ENCODE results near the gene ALKBH7.
A peak's percentile ranks its signal among the peaks of the same experiment; 100 is the strongest.
"Not testable (repeated sequence)": the region's sequence is repeated elsewhere in the genome, so short reads cannot be mapped to it uniquely, and the experiment has no call there.

The ALKBH7 gene

DNA sequence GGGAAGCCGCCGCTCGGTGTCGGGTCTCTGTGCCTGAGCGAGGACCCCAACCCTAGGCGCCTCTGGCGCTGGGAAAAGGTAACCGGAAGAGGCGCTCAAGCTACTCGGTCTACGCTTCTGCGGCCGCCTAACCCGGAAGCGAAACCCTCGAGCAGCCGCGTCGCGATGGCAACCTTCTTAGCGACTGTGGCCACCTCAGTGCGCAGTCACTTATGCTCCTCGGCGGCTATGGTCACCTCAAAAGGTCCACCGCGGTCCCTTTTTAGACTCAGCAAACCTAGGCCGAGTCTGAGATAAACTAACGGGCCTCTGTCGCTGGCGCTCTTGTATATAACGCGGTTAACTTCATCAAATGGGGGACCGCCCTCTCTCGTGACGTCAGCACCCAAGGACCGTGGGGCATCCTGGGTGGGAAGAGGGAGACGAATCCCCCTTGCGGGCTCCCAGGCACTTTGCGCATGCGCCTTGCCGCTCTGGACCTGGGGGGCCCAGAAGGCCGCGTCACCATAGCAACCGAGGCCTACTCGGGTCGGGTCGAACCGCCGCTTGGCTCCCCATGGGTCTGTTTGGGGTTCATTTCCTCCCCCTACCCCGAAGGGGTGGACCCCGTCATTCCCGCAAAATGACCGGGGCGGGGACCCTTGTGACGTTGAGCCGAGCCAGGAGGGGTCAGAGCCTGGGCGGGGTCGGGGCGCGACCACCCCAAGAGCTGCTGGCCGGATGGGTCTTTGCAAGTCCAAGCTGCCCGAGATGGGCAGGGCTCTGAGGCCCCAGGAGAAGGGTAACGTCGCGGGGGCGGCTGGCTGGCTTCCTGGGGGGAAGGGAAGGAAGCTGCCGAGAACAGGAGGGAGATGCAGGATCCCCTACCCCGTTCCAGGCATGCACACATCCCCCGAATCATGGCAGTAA, 20.7 kb downstream of the ALKBH7 start, which contains the start of gene GTF2F1:
GTF2F1 (minus strand) TSS at position 91 of the 909 bp plus-strand sequence. CDS start 169 bp downstream, outside the sequence.
- peak; percentile 95 for DNase-seq
- in situ Hi-C loops (cut with MboI; ENCODE audit: low pct_unique_long_range_greater_than_20kb, low sequenced_read_pairs) = no loop called here

DNA sequence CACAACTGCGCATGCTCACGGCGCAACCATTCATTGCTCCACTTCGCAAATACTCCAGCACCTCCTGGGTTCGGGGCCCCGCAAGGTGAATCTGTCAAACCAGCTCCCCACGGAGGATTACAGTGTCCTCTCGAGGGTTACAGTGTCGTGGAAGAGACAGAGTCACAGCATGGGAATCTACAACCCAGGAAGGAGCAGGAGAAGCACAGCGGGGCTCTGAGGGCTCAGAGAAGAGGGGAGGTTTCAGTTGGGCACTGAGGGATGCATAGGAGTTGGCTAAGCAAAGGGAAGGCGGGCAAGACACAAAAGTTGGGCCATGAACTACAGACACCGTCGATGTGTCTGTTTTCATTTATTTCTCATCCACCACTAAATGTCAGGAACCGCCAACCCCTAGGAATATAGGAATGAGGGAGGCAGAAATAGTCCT, 21.4 kb downstream of the ALKBH7 start:
- in situ Hi-C loops (cut with MboI; ENCODE audit: low pct_unique_long_range_greater_than_20kb, low sequenced_read_pairs) = no loop called here
- DNase-seq = no peak

DNA sequence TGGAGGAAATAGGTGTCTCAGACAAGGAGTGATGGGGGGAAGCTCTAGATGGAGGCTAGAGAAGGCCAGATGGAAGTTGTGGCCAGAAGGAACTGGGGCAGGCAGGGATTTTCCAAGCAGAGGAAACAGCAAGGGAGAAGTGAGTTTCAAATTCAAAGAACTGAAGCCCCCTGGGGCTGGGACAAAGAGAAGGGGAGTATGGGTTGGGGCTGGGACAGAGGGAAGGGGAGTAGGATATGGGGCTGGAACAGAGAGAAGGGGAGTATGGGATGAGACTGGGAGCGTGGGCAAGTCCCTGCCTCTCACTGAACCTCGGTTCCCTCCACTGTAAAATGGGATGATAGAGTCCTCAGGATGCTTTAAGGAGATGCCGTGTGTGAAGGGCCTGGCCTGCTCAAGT, 22.2 kb downstream of the ALKBH7 start:
- in situ Hi-C loops (cut with MboI; ENCODE audit: low pct_unique_long_range_greater_than_20kb, low sequenced_read_pairs) = no loop called here
- DNase-seq = no peak

DNA sequence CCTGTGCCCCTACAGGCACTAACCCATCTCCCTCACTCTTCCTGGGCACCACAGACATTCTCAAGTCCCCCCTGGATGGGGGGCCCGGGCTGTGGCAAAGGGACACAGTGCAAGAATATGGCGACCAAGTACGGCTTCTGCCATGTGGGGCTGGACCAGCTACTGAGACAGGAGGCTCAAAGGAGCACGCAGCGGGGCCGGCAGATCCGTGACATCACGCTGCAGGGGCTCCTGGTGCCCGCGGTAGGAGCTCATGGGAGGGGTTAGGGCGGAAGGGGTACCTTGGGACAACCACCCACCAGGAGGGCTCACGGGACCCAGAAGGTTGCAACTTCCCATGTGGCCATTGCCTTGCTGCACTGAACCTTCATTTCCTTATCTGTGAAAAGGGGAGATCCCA, 23.7 kb downstream of the ALKBH7 start:
- in situ Hi-C loops (cut with MboI; ENCODE audit: low pct_unique_long_range_greater_than_20kb, low sequenced_read_pairs) = no loop called here
- no peak for DNase-seq

DNA sequence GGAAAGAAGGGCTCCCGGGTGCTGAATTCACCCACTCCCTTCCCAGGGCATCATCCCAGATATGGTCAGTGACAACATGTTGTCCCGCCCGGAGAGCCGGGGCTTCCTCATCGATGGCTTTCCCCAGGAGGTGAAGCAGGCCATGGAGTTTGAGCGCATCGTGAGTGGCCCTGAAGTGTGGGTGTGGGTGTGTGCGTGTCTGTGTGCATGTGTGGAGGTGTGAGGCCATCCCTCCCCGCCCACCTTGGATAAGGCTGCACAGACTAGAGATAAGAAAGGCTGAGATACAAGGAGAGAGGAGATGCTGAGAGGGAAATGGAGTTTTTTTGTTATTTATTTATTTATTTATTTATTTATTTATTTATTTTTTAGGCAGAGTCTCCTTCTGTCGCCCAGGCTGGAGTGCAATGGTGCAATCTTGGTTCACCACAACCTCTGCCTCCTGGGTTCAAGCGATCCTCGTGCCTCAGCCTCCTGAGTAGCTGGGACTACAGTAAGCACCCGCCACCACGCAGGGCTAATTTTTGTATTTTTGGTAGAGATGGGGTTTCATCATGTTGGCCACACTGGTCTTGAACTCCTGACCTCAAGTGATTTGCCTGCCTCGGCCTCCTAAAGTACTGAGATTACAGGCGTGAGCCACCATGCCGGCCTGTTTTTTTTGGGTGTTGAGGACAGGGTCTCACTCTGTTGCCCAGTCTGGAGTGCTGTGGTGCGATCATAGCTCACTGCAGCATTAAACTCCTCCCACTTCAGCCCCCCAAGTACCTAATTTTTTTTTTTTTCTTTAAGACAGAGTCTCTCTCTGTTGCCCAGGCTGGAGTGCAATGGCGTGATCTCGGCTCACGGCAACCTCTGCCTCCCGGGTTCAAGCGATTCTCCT, 27.7 kb downstream of the ALKBH7 start:
- in situ Hi-C loops (cut with MboI; ENCODE audit: low pct_unique_long_range_greater_than_20kb, low sequenced_read_pairs); DNase-seq: not testable (repeated sequence)

DNA sequence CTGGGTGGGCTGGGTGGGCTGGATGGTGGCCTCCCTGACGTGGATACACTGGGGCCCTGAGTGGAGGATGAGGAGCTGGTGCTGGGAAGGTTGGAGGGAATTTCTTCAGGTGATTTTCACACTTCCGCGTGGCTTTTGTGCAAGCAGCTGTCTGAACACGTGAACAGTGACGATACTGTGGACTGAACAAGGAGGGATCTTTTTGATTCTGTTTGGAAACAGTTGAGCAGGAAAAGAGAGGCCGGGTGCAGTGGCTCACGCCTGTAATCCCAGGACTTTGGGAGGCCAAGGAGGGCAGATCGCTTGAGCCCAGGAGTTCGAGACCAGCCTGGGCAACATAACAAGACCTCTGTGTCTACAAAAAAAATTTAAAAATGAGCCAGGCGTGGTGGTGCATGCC, 29.5 kb downstream of the ALKBH7 start:
- DNase-seq = no peak
- in situ Hi-C loops (cut with MboI; ENCODE audit: low pct_unique_long_range_greater_than_20kb, low sequenced_read_pairs) = no loop called here

DNA sequence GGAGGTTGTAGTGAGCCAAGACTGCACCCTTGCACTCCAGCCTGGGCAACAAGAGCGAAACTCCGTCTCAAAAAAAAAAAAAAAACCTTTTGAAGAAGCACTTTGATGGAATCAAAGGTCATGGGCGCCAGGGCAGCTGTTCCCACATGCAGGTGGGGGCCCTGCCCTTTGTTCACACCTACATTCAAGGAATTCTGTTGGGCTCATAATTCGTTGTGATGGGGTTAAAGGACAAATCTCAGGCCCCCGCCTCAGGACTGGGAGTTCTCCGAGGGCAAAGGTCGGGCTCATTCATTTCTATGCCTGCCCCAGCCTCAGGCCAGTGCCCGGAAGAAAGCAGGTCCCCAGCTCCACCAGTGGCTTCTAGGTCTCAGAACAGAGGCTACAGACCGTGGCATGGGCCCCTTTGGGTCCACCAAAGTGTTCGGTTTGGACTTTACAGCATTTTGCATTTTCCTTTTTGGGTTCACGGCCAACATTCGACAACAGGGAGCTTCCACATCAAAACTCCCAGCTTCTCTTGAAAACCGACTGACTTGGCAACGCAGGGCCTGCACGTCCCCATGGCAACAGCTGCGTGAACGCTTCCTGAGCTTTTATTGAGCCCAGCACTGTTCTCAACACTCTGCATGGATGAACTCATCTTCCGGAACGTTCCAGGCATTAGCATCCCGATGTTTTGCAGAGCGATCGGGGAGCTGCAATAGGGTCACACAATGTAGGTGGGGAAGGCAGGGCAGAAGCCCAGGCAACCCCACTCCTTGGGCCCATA, 30.4 kb downstream of the ALKBH7 start:
- no peak for DNase-seq
- in situ Hi-C loops (cut with MboI; ENCODE audit: low pct_unique_long_range_greater_than_20kb, low sequenced_read_pairs) = no loop called here

DNA sequence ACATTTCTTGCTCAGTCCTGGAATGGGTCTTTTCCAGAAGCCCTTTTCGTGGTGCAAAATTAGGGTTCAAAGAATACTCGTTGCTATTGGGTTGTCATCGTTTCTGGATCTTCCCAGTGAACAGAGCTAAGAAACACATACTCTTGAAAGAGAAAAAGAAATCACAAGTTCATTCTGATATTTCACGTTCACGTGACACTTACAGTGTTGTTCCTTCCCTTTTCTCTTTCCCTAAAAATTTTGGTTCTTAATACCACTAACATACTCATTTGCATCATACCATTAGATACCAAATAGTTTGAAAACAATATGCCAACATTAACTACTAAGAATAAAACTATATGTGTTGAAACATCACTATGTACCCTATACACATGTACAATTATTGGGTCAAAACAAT, 33.8 kb downstream of the ALKBH7 start:
- no peak for DNase-seq
- in situ Hi-C loops (cut with MboI; ENCODE audit: low pct_unique_long_range_greater_than_20kb, low sequenced_read_pairs) = no loop called here

DNA sequence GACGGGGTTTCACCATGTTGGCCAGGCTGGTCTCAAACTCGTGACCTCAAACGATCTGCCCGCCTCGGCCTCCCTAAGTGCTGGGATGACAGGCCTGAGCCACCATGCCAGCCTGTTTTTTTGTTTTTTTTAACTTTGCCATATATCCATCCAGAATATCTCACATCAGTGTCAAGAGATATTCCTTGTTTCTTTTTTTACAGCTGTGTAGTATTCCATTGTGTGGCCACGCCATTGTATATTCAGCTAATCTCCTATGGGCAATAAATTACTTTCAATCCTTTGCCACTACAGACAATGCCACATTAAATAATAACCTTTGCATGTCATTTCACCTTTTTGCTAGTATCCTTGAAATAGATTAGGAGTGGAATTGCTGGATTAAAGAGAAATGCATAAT, 36.8 kb downstream of the ALKBH7 start:
- in situ Hi-C loops (cut with MboI; ENCODE audit: low pct_unique_long_range_greater_than_20kb, low sequenced_read_pairs) = no loop called here
- DNase-seq = no peak

DNA sequence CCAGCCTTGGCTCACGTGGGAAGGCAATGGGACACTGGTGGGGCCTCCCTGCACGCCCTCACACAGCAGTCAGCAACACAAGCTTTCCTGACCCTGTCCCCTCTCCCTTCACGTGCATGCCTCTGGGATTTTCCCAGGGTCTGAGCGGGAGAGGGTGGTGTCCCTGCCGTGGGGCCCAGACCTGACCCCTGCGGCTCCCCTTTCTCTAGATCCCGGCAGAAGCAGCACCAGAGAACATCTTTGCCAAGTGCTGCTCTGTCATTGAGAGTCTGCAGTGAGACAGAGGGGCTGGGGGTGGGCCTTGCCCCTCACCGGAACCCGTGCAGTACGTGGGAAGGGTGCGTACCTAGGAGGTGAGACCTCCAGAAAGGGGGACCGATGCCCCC, 39.5 kb downstream of the ALKBH7 start:
- in situ Hi-C loops (cut with MboI; ENCODE audit: low pct_unique_long_range_greater_than_20kb, low sequenced_read_pairs) = no loop called here
- DNase-seq = no peak

DNA sequence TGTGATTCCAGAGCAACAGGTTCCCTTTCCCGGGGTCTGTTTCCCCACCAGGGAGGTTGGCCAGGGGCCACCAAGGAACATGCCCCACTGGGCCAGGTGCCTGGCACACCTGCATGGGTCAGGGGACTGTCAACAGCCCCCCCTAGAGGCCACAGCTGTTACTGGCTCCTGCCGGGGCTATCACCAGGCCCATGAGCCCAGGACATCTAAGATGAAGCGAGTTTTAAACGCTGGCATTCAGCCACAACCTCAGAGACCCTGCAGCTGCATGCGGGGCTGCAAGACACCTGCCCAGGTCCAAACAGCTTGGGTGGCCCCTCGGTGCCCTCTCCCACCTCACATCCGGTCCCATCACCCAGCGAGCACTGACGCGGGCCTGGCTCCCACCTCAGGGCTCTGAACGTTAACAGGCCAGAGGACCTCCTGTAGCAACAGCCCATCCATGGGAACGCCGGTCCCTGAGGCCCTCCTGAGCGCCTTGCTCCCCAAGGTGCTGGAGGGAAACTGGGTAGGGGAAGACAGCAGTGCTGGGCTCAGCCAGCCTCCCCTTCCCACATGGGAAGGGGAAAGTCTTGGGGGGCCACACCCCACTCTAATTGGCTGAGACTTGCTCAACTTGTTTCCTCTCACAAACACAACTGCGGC, 40.0 kb downstream of the ALKBH7 start:
- peak; percentile 58 for DNase-seq
- in situ Hi-C loops (cut with MboI; ENCODE audit: low pct_unique_long_range_greater_than_20kb, low sequenced_read_pairs) = no loop called here

DNA sequence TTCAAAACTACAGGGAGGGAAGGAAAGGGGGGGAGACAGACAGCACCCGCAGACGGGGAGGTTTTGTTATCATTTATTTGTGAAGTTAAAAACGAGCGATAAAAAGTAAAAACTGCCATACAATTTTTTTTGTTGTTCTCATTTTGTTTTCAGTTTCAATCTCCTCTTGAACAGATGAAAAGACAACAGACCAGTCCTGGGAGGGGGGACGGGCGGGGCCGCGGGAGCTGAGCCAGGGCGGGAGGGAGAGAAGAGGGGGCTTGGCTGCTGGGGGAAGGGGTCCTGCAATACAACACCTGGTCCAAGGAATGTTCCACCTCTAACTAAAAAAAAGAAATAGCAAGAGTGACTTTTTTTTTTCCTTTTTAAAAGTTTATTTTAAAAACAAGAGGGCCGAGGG, 40.7 kb downstream of the ALKBH7 start:
- DNase-seq = no peak
- in situ Hi-C loops (cut with MboI; ENCODE audit: low pct_unique_long_range_greater_than_20kb, low sequenced_read_pairs) = no loop called here

DNA sequence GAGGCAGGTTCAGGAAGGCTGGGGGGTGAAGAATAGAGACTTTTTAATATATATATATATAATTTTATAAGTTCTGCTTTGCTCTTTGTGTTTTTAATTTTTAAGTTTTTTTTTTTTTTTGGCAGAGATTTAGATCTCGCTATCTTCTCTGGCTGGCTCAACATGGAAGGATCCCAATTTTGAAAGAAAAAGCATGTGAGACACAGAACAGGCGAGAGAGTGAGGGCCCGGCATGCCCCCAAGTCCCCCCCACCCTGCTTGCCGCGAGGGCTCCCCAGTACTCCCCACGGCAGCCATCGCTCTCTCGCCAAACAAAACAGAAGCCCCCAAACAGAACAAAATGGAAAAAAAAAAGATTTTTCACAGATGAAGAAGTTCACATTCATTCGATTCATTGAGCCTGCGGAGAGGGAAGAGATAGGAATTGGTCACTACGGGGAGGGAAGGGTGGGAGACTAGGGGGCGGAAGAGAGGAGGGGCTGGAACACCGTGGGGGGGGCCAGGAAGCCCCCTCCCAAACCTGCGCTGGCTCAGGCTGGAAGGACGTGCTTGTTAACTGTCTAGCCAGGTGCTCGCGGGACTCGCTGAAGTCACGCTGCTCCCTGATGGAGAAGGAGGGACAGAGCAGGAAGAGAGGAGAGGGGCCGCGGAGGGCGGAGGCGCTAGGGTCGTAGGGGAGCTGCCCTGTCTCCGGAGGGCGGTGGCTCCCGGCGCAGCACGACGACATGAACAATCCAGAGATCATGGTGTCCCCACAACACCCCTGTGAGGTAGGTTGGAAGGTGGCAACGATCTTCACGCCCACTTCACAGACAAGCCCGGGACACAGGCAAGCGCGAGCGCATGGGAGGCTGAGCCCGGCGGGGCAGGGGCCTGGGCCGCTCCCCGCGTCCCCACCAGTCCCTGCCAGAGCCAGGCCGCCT, 41.4 kb downstream of the ALKBH7 start:
- in situ Hi-C loops (cut with MboI; ENCODE audit: low pct_unique_long_range_greater_than_20kb, low sequenced_read_pairs) = no loop called here
- DNase-seq = no peak

DNA sequence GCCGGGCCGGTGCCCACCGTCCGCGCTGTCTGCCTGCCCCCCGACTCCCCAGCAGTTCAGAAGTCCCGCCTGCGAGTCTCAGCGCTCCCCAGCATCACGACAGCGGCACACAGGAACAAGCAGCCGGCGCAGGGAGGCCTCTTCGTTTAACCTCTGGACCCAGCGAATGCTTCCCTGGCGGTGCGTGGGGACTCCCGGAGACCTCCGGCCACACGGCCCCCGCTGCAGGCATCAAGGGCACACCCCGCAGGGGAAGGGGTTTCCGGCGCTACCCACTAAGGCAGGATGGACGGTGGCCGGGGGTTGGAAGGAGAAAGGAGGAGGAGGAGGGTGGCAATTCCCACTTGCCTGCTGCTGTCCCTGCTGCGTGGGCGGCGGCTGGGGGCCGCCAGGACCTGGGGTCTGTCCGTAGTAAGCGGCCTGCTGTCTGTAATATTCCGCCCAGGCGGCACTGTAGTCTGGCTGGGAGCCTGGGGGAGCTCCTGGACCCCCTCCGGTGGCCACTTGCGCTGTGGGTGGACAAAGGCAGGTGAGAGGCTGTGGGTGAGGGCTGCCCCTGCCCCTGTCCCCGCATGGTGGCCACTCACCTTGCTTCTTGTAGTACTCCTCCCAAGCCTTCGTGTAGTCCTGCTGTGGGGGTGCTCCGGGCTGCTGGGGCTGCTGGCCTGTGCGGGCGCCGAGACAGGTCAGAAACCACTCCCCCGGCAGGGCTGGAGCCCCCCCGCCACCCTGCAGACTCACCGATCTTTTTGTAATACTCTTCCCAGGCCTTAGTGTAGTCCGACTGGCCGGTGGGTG, 42.4 kb downstream of the ALKBH7 start:
- DNase-seq = no peak
- in situ Hi-C loops (cut with MboI; ENCODE audit: low pct_unique_long_range_greater_than_20kb, low sequenced_read_pairs) = no loop called here

DNA sequence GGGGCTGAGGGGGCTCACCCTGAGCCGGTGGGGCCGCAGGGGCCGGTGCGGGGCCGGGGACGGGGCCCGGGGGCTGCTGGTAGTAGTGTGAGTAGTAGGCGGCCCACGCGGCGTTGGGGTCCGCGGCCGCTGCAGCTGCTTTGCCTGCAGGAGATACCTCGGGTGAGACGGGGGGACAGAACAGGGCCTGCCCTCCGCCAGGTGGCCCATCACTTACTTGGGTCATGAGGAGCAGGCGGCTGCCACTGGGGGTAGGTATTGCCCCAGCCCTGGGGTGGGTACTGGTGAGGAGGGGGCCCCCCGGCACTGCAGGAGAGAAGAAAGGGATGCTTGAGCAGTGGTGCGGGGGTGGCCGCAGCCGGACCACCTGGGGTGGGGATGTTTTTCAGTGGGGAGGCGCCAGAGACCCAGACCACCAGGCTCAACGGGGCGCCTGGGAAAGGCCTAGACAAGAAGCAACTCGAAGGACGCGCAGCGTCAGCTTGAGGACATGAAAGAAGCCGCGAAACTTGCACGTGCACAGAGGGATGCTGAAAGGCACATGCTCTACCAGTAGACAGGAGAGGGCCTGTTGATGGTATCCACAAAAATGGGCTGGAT, 43.1 kb downstream of the ALKBH7 start:
- no peak for DNase-seq
- in situ Hi-C loops (cut with MboI; ENCODE audit: low pct_unique_long_range_greater_than_20kb, low sequenced_read_pairs) = no loop called here

DNA sequence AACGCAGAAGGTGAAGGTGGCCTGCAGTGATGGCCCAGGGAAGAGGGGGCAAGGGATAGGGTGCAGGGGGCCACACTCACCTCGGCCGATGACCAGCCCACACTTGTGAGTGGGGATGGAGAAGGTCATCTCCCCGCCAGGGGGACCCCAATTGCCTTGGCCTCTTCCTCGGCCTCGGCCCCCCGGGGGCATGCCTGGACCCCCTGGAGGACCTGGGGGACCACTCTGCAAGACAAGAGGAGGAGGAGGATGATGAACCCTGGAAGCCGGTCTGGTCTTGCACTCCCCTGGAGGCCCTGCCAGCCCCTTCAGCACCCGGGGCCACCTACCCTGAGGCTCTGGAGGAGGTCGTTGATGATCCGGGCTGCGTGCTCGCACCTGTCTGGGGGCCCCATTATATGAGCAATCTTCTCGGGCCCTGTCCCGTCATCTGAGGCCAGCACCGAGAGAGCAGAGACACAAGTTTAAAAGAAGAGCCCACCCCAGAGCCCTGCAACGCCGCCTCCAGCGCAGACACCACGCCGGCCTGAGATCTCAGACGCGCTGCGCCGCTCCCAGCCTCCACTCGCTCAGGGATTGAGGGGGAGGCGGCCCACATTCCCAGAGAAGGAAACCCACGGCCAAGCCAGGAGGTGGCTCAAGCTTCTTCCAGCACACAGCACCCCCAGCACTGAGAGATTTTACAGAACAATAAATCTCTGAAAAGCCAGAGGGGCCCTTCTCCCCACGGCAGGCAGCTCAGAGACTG, 44.2 kb downstream of the ALKBH7 start:
- DNase-seq = no peak
- in situ Hi-C loops (cut with MboI; ENCODE audit: low pct_unique_long_range_greater_than_20kb, low sequenced_read_pairs) = no loop called here

Data from KBM-7 (cell line).